ENCODE measurements around the gene IQGAP3. TPM values are rescaled to one million over a fixed set of nuclear protein-coding genes. Genes with fewer than 3 reads are reported as not detected.
"Not testable (repeated sequence)": the region's sequence is repeated elsewhere in the genome, so short reads cannot be mapped to it uniquely, and the experiment has no call there.

IQGAP3 gene
- total RNA-seq, 1 experiment from 2014 or later = 21.3 TPM

DNA sequence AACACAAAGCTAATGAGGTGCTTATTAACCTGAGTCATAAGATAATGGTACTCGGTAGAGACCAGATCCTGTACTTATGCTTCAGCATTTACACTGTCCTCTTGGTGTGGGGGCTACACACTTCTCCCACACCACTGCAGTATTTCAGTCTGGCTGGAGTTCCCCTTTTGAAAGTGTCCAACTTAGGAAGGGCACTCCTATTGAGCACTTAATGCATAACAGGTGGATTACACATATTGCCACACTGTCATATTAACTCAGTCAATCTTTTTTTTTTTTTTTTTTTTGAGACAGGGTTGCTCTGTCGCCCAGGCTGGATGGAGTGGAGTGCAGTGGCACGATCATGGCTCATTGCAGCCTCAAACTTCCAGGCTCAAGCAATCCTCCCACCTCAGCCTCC lies 27.4 kb upstream of the IQGAP3 start:
- no peak for DNase-seq
- H3K36me3 ChIP-seq = peaks cover 25% of the 10 kb centered on the region; the same call in 1 of the 2 replicates
- no peaks in the 10 kb centered on the region; the same call in 1 of the 2 replicates for H3K4me1 ChIP-seq
- H3K4me3 ChIP-seq = no peak overlapping the region
- H3K9me3 ChIP-seq (replicated peaks) = no peaks in the 10 kb centered on the region
- H3K27me3 ChIP-seq = no peaks in the 10 kb centered on the region
- no peak overlapping the region for H3K27ac ChIP-seq

DNA sequence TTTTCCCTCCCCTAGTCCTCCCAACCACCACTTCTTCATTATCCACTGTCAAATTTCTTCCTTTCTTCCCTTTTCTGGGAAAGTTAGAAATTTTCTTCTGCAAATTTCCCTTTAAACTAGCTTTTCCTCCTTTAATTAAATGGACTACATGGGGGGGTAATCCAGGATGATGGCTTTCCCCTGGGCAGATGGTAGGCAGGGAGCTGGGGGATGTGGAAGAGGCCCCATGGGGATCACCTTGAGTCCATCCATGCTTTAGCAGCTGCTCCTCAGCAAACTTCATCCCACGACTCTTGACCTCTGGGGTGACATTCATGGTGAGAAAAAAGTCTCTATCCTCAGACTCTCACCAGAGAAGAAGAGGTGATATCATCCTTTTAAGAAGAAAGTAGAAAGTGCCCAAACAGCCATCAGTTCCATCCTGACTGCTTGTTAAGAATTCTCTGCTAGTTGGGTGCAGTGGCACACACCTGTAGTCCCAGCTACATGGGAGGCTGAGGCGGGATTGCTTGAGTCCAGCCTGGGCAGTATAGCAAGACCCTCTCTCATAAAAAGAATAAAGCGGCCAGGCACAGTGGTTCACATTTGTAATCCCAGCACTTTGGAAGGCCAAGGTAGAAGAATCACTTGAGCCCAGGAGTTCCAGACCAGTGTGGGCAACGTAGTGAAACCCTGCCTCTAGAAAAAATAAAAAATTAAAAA lies 26.5 kb upstream of the IQGAP3 start:
- Histone ChIP-seq H3K27ac (no peak overlapping the region), H3K9me3 (replicated peaks) (no peaks in the 10 kb centered on the region), H3K27me3 (no peaks in the 10 kb centered on the region)

DNA sequence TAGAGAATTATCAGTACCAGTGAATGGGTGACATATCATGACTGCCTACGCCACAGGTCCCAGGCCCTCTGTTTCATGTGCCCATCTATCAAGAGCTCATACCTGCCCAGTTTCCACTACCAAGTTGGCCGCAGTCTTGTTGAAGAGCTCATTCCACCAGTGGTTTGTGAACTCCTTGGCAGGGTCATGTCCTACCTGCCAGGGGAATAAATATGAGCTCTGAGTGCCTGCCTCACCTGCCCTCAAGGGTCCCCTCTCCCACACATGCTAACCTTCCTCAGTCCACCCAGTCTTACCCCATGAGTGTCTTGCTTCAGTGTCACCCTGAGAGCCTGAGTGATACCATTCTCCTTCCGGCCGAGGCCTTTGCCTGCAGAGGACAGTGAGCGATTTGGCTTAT lies 25.8 kb upstream of the IQGAP3 start:
- Histone ChIP-seq H3K4me1 (no peaks in the 10 kb centered on the region; the same call in 1 of the 2 replicates), H3K36me3 (peaks cover 25% of the 10 kb centered on the region), H3K9me3 (replicated peaks) (no peaks in the 10 kb centered on the region), H3K4me3 (no peak overlapping the region), H3K27me3 (no peaks in the 10 kb centered on the region), H3K27ac (no peak overlapping the region)
- no peak for DNase-seq

More for the DNA sequence above, 26.5 kb upstream of the IQGAP3 start:
- Histone ChIP-seq H3K4me3 (no peak overlapping the region), H3K36me3 (peaks cover 25% of the 10 kb centered on the region), H3K4me1 (no peaks in the 10 kb centered on the region; the same call in 1 of the 2 replicates)
- no peak for DNase-seq

DNA sequence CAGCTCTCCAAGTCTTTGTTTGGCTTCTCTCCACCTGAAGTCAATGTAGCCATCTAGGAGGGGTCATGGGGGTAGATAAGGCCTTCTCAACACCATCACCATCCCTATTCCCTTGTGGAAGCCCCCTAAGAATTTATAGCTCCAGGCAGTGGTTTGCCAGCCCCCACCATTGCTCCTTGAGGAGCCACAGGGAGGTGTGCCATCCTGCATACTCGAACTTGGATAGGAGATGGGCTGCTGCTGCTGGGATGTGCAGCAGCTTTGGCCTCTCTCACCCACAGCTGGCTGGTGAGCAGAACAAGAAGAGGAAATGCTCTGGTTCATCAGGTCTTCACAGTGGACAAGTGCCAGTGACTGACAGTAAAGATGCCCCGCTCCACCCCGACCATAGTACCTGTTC lies 24.1 kb upstream of the IQGAP3 start:
- Histone ChIP-seq H3K4me1 (peaks cover 4% of the 10 kb centered on the region; the same call in 1 of the 2 replicates), H3K4me3 (no peak overlapping the region), H3K27me3 (no peaks in the 10 kb centered on the region), H3K9me3 (replicated peaks) (no peaks in the 10 kb centered on the region), H3K36me3 (peaks cover 29% of the 10 kb centered on the region), H3K27ac (no peak overlapping the region)
- DNase-seq = no peak

DNA sequence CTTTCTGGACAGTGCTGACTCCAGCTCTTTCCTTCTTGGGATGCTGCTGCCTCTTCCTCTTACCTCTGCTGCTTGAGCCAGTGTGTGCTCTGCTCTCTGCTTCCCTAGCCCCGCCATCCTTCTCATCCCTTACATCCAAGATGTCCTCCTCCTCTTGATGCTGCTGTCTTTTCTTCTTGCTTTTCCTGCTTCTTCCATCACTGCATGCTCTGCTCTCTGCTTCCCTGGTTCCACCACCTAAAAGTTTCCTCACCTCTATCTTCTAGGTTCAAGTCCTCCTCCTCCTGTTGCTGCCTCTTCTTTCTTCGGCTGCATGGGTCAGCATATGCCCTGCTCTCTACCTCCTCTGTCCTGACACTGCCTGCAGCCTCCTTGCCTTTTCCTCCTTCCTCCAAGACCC lies 22.7 kb upstream of the IQGAP3 start:
- H3K9me3 ChIP-seq (replicated peaks) = no peaks in the 10 kb centered on the region
- H3K27me3 ChIP-seq = no peaks in the 10 kb centered on the region
- DNase-seq = no peak
- H3K27ac ChIP-seq = no peak overlapping the region
- no peak overlapping the region for H3K4me3 ChIP-seq
- H3K36me3 ChIP-seq = peaks cover 29% of the 10 kb centered on the region
- peaks cover 4% of the 10 kb centered on the region; the same call in 1 of the 2 replicates for H3K4me1 ChIP-seq

DNA sequence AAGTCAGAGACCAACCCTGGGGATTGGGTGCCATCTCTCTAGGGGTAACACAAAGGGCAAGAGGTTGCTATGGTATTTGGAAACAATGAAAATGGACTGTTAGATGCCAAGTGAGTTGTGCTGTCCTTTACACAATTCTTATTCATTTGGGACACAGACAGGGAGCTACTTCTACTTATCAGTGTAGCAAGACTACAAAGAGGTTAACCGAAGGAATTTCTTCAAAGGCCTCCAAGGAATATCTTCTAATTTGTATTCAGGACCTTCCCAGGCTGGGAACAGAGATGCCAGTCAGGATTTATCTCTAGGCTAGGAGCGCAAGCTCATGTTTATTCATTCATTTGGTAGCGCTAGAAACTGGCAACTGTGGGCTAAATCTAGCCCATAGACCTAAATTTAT lies 21.8 kb upstream of the IQGAP3 start:
- Histone ChIP-seq H3K4me1 (peaks cover 4% of the 10 kb centered on the region; the same call in 1 of the 2 replicates), H3K9me3 (replicated peaks) (no peaks in the 10 kb centered on the region), H3K27me3 (no peaks in the 10 kb centered on the region), H3K27ac (no peak overlapping the region), H3K36me3 (peaks cover 29% of the 10 kb centered on the region), H3K4me3 (no peak overlapping the region)
- no peak for DNase-seq

DNA sequence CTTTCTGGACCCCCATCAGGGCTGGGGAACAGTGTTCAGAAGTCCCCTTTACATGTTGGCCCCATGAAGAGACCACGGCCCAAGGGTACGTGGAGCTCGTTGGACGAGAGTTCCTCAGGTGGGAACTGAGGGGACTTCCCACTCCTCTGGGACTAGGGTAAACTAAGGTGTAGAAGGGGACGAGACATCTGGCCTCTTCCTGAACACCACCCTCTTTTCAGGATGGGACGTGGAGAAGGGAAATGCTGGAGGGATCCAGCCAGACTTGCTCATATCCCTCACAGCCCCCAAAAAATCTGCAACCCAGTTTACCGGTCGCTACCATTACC lies 21.3 kb upstream of the IQGAP3 start:
- DNase-seq = no peak
- peaks cover 4% of the 10 kb centered on the region; the same call in 1 of the 2 replicates for H3K4me1 ChIP-seq
- H3K27me3 ChIP-seq = no peaks in the 10 kb centered on the region
- no peak overlapping the region for H3K27ac ChIP-seq
- H3K36me3 ChIP-seq = peaks cover 27% of the 10 kb centered on the region
- H3K4me3 ChIP-seq = no peak overlapping the region
- H3K9me3 ChIP-seq (replicated peaks) = no peaks in the 10 kb centered on the region

DNA sequence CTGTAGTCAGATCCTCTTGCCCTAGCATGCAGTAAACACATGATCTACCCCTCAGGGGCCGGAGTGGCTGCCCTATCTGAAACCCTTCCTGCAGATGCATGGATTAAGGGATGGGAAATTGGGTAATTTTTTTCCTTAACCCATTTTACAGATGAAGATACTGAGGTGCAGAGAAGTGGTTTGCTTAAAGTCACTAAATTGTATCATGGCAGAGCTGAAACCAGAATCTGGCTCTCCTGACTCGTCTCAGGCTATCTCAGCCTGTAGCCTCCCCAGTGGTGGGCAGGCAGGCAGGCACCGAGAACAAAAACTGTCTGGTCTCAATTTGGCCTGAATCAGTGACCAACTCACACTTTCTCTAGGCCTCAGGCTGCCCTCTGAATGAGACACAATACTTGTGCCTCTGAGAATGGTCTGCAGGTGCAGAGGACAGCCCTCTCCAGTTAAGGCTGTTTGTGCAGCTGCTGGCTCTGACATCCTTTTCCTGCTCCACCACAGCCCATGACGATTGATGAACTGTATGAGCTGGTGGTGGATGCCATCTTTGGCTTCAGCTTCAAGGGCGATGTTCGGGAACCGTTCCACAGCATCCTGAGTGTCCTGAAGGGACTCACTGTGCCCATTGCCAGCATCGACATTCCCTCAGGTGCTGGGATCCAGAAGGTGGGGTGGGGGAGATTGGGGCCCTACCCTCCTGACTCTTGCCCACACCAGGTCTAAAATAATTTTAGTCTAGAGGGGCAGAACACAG lies 20.7 kb upstream of the IQGAP3 start:
- no peaks in the 10 kb centered on the region for H3K27me3 ChIP-seq
- H3K9me3 ChIP-seq (replicated peaks) = no peaks in the 10 kb centered on the region
- DNase-seq = peak; percentile 13 to 39
- peaks cover 4% of the 10 kb centered on the region; the same call in 1 of the 2 replicates for H3K4me1 ChIP-seq
- no peak overlapping the region for H3K4me3 ChIP-seq
- no peak overlapping the region for H3K27ac ChIP-seq
- H3K36me3 ChIP-seq = peaks cover 24% of the 10 kb centered on the region

DNA sequence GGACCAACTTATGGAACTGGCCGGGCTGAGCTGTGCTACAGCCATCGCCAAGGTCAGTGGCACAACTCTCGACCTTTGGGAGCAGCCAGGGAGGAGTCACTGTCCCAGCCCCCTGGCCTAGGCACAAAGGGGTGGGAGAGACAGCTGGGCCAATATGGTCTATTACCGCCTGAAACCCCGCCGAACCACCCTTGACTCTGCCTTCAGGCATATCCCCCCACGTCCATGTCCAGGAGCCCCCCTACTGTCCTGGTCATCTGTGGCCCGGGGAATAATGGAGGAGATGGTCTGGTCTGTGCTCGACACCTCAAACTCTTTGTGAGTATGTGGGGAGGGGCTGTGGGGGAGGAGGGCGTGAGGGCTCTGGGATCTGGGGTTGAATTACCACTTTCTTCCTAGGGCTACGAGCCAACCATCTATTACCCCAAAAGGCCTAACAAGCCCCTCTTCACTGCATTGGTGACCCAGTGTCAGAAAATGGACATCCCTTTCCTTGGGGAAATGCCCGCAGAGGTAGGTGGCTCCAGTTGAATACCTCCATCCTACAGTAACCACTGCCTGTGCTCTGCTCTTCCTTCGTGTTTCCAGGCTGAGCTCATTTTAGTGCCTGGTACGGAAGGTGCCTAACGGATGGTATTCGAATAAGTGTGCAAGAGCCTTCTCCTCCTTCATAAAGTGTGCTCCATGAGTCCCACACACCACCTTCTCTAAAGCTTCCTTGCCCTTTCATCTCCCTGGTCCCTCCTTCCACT lies 20.0 kb upstream of the IQGAP3 start:
- Histone ChIP-seq H3K27ac (no peak overlapping the region; the same call in 1 of the 2 replicates), H3K9me3 (replicated peaks) (no peaks in the 10 kb centered on the region), H3K27me3 (no peaks in the 10 kb centered on the region), H3K4me3 (peak overlapping the region; percentile 68), H3K4me1 (peaks cover 4% of the 10 kb centered on the region; the same call in 1 of the 2 replicates), H3K36me3 (peaks cover 16% of the 10 kb centered on the region)
- DNase-seq = no peak

DNA sequence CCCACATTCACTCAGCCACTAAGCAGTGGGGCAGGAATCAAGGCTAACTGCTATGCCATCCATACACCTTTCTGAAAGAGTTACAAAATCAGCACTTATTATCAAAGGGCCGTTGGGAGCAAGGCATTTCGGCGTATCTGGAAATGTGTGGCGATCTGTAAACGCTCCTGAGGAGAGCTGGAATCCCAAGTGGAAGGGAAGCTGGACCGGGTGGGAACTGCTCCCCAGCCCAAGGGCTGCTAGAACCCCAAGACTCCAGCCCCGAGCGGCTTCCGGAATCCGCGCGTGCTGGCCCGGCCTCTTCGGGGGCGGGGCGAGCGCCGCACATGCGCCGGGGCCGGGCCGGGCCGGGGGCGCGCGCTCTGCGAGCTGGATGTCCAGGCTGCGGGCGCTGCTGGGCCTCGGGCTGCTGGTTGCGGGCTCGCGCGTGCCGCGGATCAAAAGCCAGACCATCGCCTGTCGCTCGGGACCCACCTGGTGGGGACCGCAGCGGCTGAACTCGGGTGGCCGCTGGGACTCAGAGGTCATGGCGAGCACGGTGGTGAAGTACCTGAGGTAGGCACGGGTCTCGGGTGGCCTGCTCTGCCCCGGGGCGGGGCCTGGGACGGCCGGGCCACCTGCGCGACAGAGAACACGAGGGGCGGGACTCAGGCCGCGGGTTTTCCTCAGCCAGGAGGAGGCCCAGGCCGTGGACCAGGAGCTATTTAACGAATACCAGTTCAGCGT lies 19.2 kb upstream of the IQGAP3 start, which contains the start of gene NAXE:
TSS of gene NAXE (plus strand) at position 345 of the 726 bp plus-strand sequence. CDS start at position 374, 29 bp downstream.
- H3K9me3 ChIP-seq (replicated peaks) = no peaks in the 10 kb centered on the region
- peaks cover 4% of the 10 kb centered on the region; the same call in 1 of the 2 replicates for H3K4me1 ChIP-seq
- DNase-seq = peak; percentile 68 to 77
- no peak within 1 kb of the TSS; the same call in 1 of the 2 replicates for H3K27ac ChIP-seq
- no peaks in the 10 kb centered on the region for H3K27me3 ChIP-seq
- H3K4me3 ChIP-seq = peak within 1 kb of the TSS; percentile 68
- H3K36me3 ChIP-seq = peaks cover 12% of the 10 kb centered on the region

DNA sequence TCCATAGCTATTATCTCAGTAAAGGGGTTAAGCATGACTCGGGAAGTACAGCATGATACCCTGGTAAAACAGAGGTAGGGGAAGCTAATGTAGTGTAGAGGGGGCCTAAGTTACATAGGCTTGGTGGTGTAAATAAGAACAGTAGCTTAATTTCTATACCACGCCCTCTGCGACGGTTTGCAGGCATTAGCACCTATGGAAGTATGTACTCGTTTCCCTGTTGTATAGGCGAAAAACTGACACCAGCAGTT lies 18.7 kb upstream of the IQGAP3 start:
- no peaks in the 10 kb centered on the region for H3K27me3 ChIP-seq
- H3K36me3 ChIP-seq = peaks cover 7% of the 10 kb centered on the region
- H3K4me3 ChIP-seq = peak overlapping the region; percentile 68
- no peak overlapping the region; the same call in 1 of the 2 replicates for H3K27ac ChIP-seq
- H3K4me1 ChIP-seq = peaks cover 4% of the 10 kb centered on the region; the same call in 1 of the 2 replicates
- DNase-seq = no peak
- no peaks in the 10 kb centered on the region for H3K9me3 ChIP-seq (replicated peaks)

DNA sequence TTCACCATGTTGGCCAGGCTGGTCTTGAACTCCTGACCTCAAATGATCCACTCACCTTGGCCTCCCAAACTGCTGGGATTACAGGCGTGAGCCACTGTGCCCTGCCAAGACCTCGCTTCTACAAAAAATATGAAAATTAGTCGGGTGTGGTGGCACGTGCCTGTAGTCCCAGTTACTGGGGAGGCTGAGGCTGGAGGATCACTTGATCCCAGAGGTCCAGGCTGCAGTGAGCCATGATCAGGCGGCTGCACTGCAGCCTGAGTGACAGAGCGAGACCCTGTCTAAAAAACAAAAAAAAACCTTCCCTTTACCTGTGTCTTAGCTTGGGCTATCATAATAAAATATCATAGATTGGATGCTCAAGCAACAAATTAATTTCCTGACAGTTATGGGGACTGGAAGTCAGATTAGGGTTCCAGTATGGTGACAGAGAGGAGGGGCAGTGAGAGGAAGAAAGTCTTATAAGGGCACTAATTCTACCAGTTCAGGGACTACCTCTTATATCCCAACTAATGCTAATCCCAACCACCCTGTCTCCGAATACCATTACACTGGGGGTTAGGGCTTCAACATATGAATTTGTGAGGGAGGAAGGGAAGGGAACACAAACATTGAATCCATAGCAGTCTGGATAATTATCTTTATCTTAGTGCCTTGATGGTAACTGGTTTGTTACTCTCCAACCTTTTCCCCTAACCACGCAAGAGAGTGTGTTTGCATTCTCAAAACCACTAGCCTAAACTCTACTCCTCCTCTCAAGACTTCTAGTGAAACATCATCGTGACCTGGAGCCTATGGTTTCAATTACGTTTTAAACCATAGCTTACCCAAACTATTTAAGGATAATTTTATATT lies 18.2 kb upstream of the IQGAP3 start:
- H3K4me3 ChIP-seq = peak overlapping the region; percentile 68
- H3K4me1 ChIP-seq = peaks cover 4% of the 10 kb centered on the region; the same call in 1 of the 2 replicates
- peaks cover 4% of the 10 kb centered on the region for H3K36me3 ChIP-seq
- H3K27ac ChIP-seq = no peak overlapping the region
- no peaks in the 10 kb centered on the region for H3K27me3 ChIP-seq
- DNase-seq = no peak
- H3K9me3 ChIP-seq (replicated peaks) = no peaks in the 10 kb centered on the region

DNA sequence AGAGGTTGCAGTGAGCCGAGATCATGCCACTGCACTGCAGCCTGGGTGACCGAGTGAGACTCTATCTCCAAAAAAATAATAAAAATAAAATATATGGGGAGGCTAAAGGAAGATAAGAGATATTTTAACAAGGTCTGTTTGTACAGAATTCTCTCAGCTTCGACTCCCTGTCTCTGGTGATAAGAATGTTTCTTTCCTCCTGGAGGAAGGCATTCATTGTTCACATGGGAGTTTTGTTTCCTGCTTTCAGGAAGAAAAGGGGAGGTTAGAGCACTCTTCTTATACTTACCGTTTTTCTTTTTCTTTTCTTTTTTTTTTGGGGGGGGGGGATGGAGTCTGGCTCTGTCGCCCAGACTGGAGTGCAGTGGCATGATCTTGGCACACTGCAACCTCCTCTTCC lies 17.2 kb upstream of the IQGAP3 start:
- DNase-seq = no peak
- Histone ChIP-seq H3K4me1 (peaks cover 4% of the 10 kb centered on the region; the same call in 1 of the 2 replicates), H3K27me3 (no peaks in the 10 kb centered on the region)

DNA sequence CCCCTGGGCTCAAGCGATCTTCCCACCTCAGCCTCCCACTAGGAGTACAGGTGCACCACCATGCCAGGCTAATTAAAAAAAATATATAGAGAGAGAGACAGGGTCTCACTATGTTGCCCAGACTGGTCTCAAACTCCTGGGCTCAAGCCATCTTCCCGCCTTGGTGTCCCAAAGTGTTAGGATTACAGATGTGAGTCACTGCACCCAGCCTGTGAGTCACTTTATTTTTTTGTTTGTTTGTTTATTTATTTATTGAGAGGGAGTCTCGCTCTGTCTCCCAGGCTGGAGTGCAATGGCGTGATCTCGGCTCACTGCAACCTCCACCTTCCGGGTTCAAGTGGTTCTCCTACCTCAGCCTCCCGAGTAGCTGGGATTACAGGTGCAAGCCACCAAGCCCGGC lies 15.6 kb upstream of the IQGAP3 start:
- H3K27ac ChIP-seq; H3K36me3 ChIP-seq; H3K9me3 ChIP-seq (replicated peaks); H3K4me1 ChIP-seq; H3K4me3 ChIP-seq; DNase-seq; H3K27me3 ChIP-seq: not testable (repeated sequence)

More for the DNA sequence above, 17.2 kb upstream of the IQGAP3 start:
- Histone ChIP-seq H3K36me3 (peaks cover 4% of the 10 kb centered on the region), H3K4me3 (no peak overlapping the region), H3K27ac (no peak overlapping the region), H3K9me3 (replicated peaks) (no peaks in the 10 kb centered on the region)

Data from SJCRH30 (cell line).